Limb (tissue), 2 donors: ENCODE measurements around the gene CAMK2A.
A peak's percentile ranks its signal among the peaks of the same experiment; 100 is the strongest.

Experiments
- DNase-seq, 2 donors: peaks; one replicate each; pipeline ENCODE4 v3.0.0-alpha.2; 2016; ENCODE audit errors: extremely low spot score in 2 of 2

CAMK2A gene

DNA sequence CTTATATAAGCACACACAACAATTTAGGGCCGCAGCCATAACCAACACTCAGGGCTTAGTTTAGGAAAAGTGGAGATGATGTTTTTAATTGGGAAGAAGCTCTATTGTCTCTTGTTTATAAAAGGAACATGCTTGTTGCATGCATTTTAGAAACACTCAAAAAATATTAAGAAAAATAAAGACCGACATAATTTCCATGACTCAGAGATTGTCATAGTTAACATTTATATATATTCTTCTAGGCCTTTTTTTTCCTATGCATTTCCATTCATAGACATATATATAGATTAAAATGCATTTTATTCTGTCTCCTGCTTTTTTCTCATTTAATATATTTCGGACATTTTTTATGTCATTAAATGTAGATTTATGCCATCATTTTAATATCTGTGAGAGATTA is 26.7 kb upstream of the CAMK2A start:
- no peak for DNase-seq

DNA sequence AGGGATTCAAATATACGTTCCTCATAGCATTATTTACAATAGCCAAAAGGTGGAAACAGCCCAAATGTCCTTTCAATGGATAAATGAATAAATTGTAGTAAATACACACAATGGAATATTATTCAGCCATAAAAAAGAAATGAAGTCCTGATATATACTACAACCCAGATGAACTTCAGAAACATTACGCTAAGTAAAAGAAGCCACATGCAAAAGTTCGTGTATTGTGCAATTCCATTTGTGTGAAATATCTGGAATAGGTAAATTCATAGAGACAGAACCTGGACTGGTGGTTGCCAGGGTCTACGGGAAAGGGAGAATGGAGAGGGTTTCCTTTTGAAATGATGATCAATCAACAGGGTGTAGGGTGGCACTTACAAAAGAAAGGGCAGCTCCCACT is 25.7 kb upstream of the CAMK2A start:
- DNase-seq, result no peak

DNA sequence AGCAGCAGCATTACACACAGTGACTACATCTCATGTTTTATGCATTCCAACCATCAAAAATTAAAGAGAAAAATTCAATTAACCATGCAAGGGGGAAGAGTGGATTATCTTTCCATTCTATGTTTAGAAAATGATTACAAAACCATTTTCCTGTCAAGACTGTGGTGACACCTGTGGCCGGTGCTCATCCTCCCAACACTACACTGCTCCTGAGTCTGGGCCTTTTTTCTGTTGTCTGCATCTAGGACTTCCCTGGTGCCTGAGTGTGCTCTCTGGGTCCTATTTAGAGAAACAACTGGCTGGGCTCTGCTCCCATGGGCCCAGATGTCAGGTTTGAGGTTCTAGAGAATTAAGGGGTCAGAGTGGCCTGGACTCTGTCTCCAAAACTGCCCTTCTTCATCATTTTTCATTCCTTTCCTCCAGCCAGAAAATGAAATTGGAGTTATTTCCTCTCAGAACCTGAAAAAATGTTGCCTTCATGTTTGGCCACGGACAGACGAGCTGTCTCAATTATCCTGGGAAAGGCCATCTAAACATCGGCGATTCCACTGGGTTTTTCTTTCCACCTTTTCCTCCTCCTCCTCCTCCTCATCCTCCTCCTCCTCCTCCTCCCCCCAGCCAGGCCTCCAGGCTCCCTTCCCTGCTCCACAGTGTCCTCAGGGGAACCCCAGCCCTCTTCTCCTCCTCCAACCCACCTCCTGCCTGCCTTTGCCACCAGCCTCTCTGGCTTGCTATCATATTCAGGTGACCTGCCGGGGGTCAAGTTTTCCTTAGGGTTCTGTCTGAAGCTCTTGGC is 24.5 kb upstream of the CAMK2A start:
- DNase-seq, result no peak

DNA sequence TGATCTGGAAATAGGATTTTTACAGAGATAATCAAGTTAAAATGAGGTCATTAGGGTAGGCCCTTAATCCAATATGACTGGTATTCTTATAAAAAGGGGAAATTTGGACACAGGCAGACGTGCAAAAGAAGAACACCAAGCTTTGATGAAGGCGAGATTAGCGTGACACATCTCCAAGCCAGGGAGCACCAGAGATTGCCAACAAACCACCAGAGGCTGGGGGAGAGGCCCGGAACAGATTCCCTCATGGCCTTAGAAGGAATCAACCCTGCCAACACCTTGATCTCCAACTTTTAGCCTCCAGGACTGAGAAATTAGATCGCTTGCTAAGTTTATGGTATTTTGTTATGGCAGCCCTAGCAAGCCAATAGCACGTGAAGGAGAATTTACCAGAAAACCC is 23.9 kb upstream of the CAMK2A start:
- DNase-seq, result no peak

DNA sequence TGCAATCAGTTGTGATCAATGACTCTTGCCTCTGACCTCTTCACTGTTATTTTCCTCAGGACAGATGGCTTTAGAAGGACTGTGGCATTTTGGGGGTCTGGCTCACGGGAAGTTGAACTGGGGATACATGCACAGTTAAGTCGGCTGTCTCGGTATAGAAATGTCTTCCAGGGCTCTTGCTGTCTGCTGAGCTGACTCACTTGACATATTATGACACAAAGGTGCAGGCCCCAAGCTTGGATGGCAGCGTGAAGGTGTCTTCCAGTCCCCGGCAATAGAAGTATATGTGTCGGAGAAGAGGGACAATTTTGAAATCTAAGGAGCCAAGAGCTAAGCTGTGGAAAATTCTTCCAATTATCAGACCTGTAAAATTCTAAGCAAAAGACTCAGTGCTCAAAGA is 22.9 kb upstream of the CAMK2A start:
- DNase-seq, result no peak

DNA sequence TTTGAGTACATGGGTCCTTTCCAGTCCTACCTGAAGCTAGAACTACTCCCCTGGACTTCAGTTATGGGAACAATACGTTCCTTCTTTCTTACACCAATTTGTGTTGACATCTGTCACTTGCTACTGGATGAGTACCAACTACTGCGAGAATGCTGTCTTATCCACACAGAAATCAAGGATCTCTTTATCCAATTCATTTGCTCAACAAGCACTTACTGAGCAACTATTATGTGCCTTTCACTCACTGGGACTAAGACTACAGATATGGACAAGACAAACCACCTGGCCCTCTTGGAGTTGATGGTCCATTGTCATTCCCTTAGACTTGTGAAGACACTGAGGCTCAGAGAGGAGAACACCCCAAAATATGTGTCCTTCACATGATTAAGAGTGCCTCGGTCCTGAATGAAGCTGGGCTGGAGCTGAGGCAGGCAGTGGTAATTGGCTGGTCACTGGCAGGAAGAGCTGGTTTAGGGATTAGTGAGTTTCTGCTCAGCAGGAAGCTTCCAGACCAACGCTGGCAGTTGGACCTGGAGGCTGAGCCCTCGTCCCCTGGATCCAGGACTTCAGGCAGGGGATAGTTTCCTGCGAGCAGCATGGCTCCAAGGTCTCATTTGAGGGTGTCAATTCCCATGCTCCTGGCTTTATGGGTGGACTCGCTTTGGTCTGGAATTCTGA is 21.6 kb upstream of the CAMK2A start:
- no peak for DNase-seq

DNA sequence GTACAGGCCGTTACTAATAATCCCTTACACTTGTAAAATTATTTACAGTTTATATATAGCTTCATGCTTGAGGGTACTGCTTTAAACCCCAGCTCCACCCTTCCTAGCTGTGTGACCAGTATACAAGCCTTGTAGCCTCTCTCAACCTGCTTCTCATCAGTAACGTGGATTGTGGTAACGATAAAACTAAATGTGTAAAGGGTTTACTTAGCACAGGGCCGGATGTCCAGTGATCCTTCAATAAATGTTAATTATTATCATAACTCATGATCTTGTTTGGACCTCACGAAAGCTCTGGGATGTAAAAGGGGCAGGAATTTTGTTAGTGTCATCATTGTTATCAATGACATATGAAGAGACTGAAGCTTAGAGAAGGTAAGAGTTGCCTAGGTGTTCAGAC is 20.7 kb upstream of the CAMK2A start:
- DNase-seq, result no peak

DNA sequence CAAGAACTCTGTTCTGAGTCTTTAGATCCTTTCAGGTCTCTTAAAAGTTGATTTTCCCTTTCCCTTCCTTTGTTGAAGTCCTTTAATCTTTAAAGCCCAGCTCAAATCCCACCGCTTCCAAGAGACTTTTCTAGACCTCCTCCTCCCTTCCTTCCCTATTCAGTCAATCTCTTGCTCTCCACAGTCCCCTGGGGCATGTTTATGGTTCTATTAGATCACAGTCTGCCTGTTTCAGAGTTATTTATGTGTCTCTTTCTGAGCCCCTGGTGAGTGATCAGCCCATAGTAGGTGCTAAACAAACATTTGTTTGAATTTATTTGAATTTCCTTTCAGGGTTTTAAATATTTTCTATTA is 20.3 kb upstream of the CAMK2A start:
- DNase-seq, result no peak

DNA sequence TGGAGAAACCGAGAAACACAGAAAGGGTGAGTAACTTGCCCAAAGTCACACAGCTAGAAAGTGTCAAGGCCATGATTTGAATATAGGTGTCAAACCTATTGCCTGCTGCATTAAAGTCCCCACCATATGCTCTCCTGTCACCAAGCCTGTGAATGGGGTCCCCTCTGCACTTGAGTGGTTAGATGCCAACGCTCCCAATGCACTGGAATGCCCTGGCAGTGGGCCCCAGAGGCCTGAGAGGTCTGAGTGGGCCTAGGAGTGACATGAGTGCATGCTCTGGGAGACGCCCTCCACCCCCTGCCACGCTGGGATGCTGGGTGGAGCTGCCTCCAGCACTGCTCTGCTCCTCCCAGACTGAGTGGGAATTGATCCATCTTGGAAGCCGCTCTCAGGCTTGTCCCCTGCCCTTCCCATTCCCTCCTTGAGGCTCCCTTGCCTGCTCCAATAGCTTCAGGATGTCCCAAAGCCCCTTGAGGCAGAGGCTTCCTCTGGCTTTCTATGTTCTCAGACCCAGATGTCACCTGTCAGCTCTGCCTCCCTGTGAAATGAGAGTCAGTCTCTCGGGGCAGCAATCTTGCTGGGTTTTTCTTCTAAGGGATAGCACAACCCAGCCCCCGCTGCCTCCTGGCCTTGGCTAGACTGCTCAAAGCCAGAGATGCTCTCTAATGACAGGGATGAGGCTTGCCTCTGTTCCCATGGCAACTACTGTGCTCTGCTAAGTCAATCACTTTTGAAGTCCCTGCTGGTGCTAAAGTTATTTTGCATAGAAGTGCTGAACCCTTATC is 19.7 kb upstream of the CAMK2A start:
- no peak for DNase-seq

DNA sequence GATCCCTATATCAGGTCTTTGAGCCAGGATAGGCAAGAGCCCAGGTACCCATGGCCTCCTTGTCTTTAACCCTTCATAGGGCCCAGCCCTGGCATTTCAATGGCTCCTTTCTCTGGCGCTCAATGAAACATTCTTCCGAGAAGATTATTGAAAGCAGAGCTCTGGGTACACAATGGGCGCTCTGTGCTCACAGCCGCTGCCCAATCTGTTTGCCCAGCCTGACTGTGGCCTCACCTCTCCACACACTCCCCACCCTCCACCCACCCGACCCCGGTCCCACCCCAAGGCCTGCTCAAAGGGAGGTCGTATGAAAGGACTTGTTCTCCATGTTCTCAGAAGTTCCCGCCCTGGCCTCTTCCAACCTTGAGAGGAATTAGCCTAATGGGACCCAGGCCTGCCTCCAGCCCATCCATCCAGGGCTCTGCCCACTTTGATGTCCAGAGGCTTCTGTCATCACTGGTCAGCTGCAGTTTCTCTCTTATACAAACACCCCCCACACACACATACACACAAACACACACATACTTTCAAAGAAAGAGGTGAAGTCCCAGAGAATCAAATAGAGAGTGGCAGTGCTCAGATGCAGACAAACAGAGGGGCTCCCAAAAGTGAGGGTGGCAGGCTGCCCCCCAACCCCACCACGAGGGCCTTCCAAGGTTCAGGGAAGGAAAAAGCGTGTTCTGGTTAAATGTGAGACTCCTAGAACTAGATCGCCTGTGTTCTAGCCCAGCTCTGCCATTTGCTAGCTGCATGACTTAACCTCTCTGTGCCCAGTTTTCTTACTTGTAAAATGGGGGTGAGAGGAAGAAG is 18.2 kb upstream of the CAMK2A start:
- DNase-seq, result peak in 1 of 2 donors; percentile 63

DNA sequence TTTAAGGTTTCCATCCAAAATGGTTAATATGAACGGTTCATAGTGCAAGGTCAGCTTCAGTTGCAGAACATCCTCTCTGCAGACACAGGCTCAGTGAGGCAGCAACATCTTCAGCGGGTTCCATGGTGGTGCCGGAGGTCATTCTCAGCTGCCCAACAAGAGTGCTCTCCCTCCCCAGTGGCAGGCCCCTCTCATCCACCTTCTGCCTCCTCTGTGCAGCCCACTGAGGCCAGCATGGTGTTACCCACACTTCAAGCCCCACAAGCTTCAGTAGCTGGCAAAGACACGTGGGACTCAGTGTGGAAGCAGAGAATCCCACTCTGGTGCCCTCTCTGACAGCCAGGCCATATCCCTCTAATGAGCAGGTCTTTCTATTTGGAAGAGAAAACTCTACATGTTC is 17.2 kb upstream of the CAMK2A start:
- no peak for DNase-seq

DNA sequence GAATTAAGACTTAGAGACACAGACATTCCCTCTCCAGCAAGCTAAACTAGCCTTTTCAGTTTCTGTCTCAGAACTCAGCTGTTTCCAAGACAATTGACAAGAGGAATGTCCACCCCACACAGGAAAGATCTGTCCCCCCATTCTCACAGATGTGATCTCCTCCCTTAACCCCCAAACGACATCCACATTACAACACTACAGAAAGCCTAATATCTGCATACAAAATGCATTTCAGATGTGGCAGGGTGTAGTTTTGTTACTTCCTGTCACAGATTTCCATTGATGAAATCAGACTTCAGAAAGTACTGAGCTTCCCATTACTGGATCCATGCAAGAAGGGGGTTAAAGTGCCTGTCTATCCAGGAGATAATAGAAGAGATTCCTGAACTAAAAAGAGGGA is 16.0 kb upstream of the CAMK2A start:
- no peak for DNase-seq

DNA sequence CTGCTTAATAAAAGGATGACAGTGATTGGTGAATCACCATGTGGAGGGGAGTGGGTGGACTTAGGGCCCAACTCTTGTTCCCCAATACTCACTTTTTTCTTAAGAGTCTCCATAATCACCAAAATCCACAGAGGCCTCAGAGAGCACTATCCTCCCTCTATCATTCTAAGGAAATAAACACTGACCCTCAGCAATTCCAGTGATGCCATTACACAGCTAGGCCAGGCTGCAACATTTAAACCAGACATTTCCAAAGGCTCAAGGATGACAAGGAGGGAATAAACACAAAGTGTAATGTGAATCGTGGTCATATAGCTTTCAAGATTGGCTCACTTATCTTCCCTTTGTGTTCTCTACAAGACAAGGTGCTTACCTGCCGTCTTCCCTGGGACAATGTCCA is 15.5 kb upstream of the CAMK2A start:
- DNase-seq, result no peak

DNA sequence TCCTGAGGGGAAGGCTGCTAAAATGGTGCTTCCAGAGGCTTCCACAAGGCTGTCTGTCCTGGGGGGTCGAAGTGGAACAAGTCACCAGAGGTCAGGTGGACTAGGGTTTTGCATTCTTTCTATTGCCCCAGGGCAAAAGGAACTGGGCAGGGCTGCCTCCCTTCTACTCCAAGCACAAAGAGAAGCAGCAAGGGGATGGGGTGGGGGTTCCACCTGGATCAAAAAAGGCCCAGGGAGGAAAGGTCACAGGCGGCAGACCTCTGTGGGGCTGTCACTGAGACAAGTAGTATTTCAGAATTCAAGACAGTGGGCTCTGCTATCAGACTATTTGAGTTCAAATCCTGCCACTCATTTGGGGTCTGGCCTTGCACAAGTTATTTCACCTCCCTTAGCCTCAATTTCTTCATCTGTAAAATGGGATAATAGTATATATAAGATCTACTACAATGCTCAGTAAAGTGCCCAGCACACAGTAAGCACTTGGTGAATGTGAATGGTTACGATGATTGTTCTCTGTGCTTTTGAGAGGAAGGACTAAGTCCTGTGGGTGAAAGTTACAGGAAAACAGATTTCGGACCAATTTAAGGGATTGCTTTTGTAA is 15.0 kb upstream of the CAMK2A start:
- DNase-seq, result no peak

DNA sequence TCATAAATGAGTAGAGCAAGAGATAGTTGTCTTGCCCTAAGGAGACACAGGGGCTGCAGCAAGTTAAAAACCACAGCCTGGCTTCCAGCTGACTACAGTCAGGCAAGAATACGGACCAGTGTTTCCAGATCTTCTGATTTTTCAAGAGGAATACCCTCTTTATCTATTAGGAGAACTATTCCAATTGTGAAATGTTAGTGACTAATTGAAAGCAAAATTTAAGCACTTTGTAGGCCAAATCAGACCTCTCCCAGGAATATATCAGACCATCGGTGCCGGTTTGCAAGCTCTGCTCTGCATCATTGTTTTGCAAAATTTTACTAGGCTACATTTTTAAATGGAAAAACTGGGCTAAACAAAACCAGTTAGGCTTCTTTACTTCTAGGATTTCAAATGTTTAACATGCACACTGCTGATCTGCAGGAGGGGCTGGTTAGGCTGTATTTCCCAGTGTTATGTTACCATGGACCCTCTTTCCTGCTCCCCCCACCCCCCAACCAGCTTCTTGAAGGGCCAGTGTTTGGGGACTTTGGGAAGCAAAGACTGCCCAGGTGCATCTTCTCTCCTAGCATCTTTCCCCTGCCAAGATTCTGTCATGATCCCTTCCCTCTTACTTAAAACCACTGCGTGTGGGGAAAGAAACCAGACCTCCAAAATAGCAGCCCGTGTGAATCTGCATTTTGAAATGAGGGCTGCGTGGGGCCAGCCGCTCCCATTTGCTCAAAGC is 14.2 kb upstream of the CAMK2A start:
- peak; percentile 66 to 74 for DNase-seq

DNA sequence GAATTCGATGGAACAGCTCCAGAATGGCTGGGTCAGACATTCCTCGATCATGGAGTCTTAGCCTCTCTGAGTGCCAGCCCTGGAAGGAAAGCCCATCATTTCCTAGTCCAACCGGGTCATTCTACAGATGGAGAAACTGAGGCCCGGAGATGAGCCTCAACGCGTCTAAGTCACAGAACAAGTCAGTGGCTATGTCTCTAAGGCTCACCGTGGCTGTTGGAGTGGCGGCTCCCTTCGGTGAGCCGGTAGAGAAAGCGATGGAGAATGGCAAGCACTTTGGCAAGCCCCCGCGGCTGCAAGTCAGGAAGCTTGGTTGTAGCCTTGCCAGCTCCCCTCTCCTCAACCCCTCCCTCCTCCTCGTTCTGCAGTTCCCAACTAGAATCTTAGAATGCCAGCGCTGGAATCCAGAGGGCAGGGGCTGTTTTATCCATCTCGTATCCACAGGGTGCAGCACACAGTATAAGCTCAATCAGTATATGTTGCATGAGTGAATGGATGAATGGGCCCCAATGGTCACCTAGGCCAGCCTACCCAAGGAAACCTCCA is 13.6 kb upstream of the CAMK2A start:
- no peak for DNase-seq

DNA sequence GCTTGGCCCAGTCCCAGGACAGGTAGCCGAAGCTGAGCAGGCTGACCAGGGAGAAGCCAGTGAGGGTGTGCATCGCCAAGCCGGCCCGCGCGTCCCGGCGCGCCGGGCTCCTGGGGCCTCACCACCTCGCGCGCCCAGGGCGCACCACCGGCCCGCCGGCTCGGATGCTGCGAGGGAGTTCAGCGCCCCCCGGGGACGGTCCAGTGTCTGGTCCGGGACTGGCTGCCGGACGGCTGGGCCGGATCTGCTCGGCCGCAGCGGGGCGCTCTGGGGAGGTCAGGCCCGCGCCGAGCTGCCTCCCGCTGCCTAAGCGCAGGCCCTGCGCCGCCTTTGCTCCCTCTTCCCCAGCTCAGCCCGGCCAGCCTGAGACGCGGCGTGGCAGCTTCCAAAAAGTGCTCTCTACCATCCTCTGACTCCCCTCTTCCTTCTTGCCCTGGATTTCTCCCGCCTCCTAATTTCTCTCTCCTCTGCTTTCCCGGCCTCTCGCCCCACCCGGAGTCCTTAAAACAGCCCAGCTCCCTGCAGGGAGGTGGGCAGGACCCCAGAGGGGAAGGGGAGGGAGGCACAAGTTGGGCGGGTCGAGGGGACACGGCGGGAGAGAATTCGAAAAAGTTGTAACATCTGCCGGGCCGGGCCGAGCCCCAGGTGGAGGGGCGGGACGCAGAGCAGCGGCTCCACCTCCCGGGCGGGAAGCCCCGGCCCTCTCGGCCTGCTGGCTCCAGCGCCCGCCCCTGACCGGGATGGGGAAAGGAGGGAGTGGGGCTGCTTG is 12.9 kb upstream of the CAMK2A start, which contains the start of gene ARSI:
TSS of gene ARSI (minus strand) at position 605 of the 769 bp plus-strand sequence. CDS start at position 73, 532 bp downstream.
- peak; percentile 86 to 87 for DNase-seq

DNA sequence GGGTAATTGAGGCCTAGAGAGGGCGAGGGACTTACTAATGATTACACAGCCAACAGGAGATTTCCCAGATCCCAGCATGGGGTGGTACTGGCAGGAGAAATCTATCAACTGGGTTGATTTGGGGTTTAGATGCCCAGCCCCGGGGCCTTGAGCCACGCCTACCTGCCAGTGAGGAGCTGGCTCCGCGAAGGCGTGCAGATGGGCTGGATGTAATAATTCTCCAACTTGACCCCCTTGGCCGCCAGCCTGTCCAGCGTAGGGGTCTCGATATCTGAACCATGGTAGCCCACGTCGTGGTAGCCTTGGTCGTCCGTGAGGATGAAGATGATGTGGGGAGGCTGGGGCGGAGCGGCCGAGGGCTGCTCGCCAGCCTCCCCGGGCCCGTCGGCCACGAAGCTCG is 12.3 kb upstream of the CAMK2A start:
- DNase-seq, result no peak

DNA sequence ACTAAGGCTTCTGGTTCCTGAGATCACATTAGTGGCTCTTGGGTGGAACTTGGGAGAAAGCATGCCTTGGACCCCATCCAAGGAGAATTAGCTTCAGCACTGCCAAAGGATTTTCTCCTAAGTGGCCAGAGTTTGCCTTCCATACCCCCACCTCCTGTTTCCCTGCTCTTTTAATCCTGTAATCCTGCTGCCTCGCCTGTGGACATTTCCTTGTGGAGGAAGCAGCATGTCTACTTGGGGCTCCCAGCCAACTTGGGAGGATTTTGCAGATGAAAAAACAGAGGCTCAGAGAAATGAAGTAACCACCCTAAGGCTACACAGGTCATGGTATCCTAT is 11.6 kb upstream of the CAMK2A start:
- no peak for DNase-seq
